GM18951 (cell line): ENCODE measurements around the gene RABEP1.

ENCODE experiments used
- POLR2A ChIP-seq: IDR thresholded peaks from 4 replicates; pipeline ENCODE4 v1.6.1; 2011; ENCODE audit warnings: mild to moderate bottlenecking; ENCODE audit not compliant: insufficient read length, insufficient read depth; ENCODE audit errors: extremely low read depth
- in situ Hi-C: fragments of 300-500 bp; cut with MboI; formaldehyde crosslinking; loops from one replicate; pipeline ENCODE4 v1.12.0; 2022; ENCODE audit warnings: low sequenced_read_pairs, mixed read lengths, inconsistent platforms; ENCODE audit not compliant: unreplicated experiment

RABEP1 gene

GRCh38 chr17:5430413-5430999, 148.4 kb downstream of the RABEP1 start:
- TF ChIP-seq POLR2A, result no peak
- in situ Hi-C loops, result loop anchor here (10.0 kb wide), 1 partner anchor 186 kb away; no protein-coding TSS in a partner anchor

GRCh38 chr17:5431234-5431633, 149.2 kb downstream of the RABEP1 start:
- in situ Hi-C loops, result loop anchor here (10.0 kb wide), 1 partner anchor 186 kb away; no protein-coding TSS in a partner anchor

GRCh38 chr17:5431949-5432556, 150.0 kb downstream of the RABEP1 start:
- no peak for TF ChIP-seq POLR2A
- in situ Hi-C loops, result loop anchor here (10.0 kb wide), 1 partner anchor 187 kb away; no protein-coding TSS in a partner anchor

- TF ChIP-seq POLR2A, result no peak
- in situ Hi-C loops, result loop anchor here (10.0 kb wide), 1 partner anchor 190 kb away; no protein-coding TSS in a partner anchor
Measured at GRCh38 chr17:5434984-5435383, 152.9 kb downstream of the RABEP1 start.
